ENCODE measurements around the gene GFER.
A peak's percentile ranks its signal among the peaks of the same experiment; 100 is the strongest.
"Not testable (repeated sequence)": the region's sequence is repeated elsewhere in the genome, so short reads cannot be mapped to it uniquely, and the experiment has no call there.

GFER gene

GRCh38 chr16:1957434-1958142 lies 26.4 kb upstream of the GFER start:
- DNase-seq (ENCODE audit: low read depth, low spot score): not testable (repeated sequence)

- DNase-seq (ENCODE audit: low read depth, low spot score): not testable (repeated sequence)
These were observed 25.9 kb upstream of the GFER start for GRCh38 chr16:1958143-1958491.

- no peak for DNase-seq (ENCODE audit: low read depth, low spot score)
These were observed 25.2 kb upstream of the GFER start for GRCh38 chr16:1958715-1959268.

GRCh38 chr16:1959269-1960039 lies 24.5 kb upstream of the GFER start, which contains the start of gene NDUFB10:
Gene NDUFB10 (plus strand): TSS chr16:1959538. CDS start chr16:1959625, 87 bp downstream.
- DNase-seq (ENCODE audit: low read depth, low spot score): no peak

- no peak for DNase-seq (ENCODE audit: low read depth, low spot score)
These were observed 23.0 kb upstream of the GFER start for GRCh38 chr16:1960665-1961630.

GRCh38 chr16:1961651-1962067 lies 22.3 kb upstream of the GFER start:
- no peak for DNase-seq (ENCODE audit: low read depth, low spot score)

- not testable (repeated sequence) for DNase-seq (ENCODE audit: low read depth, low spot score)
These were observed 21.5 kb upstream of the GFER start for GRCh38 chr16:1962161-1963153.

GRCh38 chr16:1963806-1964505 lies 20.0 kb upstream of the GFER start:
- DNase-seq (ENCODE audit: low read depth, low spot score): no peak

- peak; percentile 93 for DNase-seq (ENCODE audit: low read depth, low spot score)
These were observed 19.2 kb upstream of the GFER start, which contains the start of gene RPS2 for GRCh38 chr16:1964506-1965395. Gene RPS2 (minus strand): TSS chr16:1964826. CDS start chr16:1964625, 201 bp downstream.

GRCh38 chr16:1965396-1966001 lies 18.5 kb upstream of the GFER start:
- no peak for DNase-seq (ENCODE audit: low read depth, low spot score)

- no peak for DNase-seq (ENCODE audit: low read depth, low spot score)
These were observed 17.5 kb upstream of the GFER start, which contains the start of gene RNF151 for GRCh38 chr16:1966460-1966859. Gene RNF151 (plus strand): TSS chr16:1966856. CDS start chr16:1966882, 26 bp downstream.

- no peak for DNase-seq (ENCODE audit: low read depth, low spot score)
These were observed 15.6 kb upstream of the GFER start for GRCh38 chr16:1968146-1968953.

- peak; percentile 88 for DNase-seq (ENCODE audit: low read depth, low spot score)
These were observed 12.1 kb upstream of the GFER start, which contains the start of gene TBL3 for GRCh38 chr16:1971796-1972489. Gene TBL3 (plus strand): TSS chr16:1972053. CDS start chr16:1972165, 112 bp downstream.

GRCh38 chr16:1972490-1972877 lies 11.5 kb upstream of the GFER start:
- DNase-seq (ENCODE audit: low read depth, low spot score): no peak

GRCh38 chr16:1973461-1974156 lies 10.4 kb upstream of the GFER start:
- DNase-seq (ENCODE audit: low read depth, low spot score): no peak
